ENCODE results near the gene CMTM8. TPM values are rescaled to one million over a fixed set of nuclear protein-coding genes. Genes with fewer than 3 reads are reported as not detected.

CMTM8 gene
- total and polyA plus RNA-seq, 2 experiments from 2014 or later: 19.9 to 24.5 TPM

DNA sequence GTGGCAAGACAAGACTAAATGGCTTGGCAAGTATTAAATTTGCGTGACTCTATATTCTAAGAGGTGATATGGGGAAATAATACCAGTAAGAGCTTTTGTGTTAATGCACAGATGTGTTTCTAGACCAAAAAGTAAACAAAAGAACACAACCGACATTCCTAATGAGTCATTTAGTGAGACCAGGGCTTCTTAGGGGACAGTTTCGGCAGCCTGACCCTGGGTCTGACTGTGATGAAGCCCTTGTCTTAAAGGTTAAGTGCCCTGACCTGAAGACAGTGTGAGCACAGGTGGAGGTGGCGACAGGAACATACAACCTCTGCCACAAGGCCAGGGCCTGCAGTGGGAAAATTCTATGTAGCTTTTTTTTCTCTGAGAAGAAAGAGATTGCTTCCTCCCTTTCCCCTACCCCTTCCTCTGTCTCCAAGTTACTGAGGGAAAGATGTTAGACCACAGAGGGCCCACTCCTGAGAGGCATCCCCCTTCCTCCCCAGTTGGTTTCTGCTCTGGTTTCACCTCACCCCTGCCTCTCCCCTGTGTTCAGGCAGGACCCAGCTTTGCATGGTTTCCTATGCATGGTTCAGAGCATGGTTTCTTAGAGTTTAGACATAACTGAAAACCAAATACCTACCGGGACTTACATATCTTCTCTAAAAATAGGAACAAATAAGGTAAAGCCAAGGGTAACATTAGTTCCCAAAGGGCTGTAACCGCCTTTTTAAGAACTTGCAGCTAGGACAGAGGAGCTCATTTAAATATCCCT lies 128.3 kb downstream of the CMTM8 start (continued):
- TF ChIP-seq, protein P1, sequence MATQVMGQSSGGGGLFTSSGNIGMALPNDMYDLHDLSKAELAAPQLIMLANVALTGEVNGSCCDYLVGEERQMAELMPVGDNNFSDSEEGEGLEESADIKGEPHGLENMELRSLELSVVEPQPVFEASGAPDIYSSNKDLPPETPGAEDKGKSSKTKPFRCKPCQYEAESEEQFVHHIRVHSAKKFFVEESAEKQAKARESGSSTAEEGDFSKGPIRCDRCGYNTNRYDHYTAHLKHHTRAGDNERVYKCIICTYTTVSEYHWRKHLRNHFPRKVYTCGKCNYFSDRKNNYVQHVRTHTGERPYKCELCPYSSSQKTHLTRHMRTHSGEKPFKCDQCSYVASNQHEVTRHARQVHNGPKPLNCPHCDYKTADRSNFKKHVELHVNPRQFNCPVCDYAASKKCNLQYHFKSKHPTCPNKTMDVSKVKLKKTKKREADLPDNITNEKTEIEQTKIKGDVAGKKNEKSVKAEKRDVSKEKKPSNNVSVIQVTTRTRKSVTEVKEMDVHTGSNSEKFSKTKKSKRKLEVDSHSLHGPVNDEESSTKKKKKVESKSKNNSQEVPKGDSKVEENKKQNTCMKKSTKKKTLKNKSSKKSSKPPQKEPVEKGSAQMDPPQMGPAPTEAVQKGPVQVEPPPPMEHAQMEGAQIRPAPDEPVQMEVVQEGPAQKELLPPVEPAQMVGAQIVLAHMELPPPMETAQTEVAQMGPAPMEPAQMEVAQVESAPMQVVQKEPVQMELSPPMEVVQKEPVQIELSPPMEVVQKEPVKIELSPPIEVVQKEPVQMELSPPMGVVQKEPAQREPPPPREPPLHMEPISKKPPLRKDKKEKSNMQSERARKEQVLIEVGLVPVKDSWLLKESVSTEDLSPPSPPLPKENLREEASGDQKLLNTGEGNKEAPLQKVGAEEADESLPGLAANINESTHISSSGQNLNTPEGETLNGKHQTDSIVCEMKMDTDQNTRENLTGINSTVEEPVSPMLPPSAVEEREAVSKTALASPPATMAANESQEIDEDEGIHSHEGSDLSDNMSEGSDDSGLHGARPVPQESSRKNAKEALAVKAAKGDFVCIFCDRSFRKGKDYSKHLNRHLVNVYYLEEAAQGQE (IDR thresholded peaks at IDR 0.05; ENCODE audit: unreplicated experiment): no peak

DNA sequence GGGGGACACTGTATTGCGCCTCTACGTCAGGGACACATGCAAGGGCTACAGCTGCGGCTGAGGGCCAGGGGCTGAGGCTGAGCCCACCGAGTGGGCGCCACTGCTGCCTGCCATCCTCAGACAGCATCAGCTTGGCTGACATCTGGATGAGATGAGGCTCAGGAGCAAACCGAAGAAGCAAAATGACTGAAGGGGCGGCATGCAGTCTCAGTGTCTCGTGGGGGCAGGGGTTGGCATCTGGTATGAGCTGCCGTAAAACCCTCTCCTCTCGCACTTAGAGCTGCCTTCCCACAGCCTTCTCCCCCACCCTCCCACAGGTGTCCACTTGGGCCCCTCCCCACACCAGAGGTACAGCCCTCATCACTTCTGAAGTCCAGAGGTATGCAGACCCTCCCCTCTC lies 129.0 kb downstream of the CMTM8 start:
- no peaks in the 10 kb centered on the region for H3K36me3 ChIP-seq (ENCODE audit: insufficient read depth)
- peaks cover 13% of the 10 kb centered on the region for H3K4me1 ChIP-seq (ENCODE audit: insufficient read depth)
- no peak overlapping the region for H3K4me3 ChIP-seq
- Mint-ChIP-seq H3K36me3 (ENCODE audit: low read depth) (no peaks in the 10 kb centered on the region), H3K4me3 (no peak overlapping the region), H3K27ac (peak overlapping the region; percentile 39; the same call in 1 of the 2 replicates), H3K27me3 (ENCODE audit: insufficient read depth, low read depth, poor library complexity) (no peaks in the 10 kb centered on the region), H3K4me1 (peaks cover 19% of the 10 kb centered on the region), H3K9me3 (no peaks in the 10 kb centered on the region)
- H2AFZ ChIP-seq: no peak overlapping the region
- ATAC-seq: peak; percentile 32
- H4K20me1 ChIP-seq (replicated peaks; ENCODE audit: insufficient read depth): no peaks in the 10 kb centered on the region
- no peaks in the 10 kb centered on the region for H3K9me2 ChIP-seq (ENCODE audit: insufficient read depth)
- 0 out of 2 replicates have a peak, but pooled peaks cover 3% of the 10 kb centered on the region for H3F3A ChIP-seq (replicated peaks; ENCODE audit: low read depth)
- no peak overlapping the region for H3K4me2 ChIP-seq
- H3K79me2 ChIP-seq (replicated peaks; ENCODE audit: insufficient read depth): no peaks in the 10 kb centered on the region
- DNase-seq (ENCODE audit: low spot score): no peak
- H3K27ac ChIP-seq (ENCODE audit: low read depth): no peak overlapping the region
- no peaks in the 10 kb centered on the region for H3K27me3 ChIP-seq (ENCODE audit: insufficient read depth)
- TF ChIP-seq EZH2phosphoT487 (IDR thresholded peaks at IDR 0.05; ENCODE audit: unreplicated experiment) (no peak), STAT1 (IDR thresholded peaks at IDR 0.05; ENCODE audit: unreplicated experiment) (no peak), CREB1 (CRISPR knock-in tag; IDR thresholded peaks at IDR 0.05; ENCODE audit: low read depth) (no peak), ZNF331 (CRISPR knock-in tag; IDR thresholded peaks at IDR 0.05; ENCODE audit: low read depth) (no peak), NANOG (IDR thresholded peaks at IDR 0.05; ENCODE audit: borderline replicate concordance) (no peak), EZH2 (IDR thresholded peaks at IDR 0.05; ENCODE audit: low read depth, unreplicated experiment) (no peak)
- TF ChIP-seq, protein P2, sequence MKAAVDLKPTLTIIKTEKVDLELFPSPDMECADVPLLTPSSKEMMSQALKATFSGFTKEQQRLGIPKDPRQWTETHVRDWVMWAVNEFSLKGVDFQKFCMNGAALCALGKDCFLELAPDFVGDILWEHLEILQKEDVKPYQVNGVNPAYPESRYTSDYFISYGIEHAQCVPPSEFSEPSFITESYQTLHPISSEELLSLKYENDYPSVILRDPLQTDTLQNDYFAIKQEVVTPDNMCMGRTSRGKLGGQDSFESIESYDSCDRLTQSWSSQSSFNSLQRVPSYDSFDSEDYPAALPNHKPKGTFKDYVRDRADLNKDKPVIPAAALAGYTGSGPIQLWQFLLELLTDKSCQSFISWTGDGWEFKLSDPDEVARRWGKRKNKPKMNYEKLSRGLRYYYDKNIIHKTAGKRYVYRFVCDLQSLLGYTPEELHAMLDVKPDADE (IDR thresholded peaks at IDR 0.05): no peak
- TF ChIP-seq, protein P3, sequence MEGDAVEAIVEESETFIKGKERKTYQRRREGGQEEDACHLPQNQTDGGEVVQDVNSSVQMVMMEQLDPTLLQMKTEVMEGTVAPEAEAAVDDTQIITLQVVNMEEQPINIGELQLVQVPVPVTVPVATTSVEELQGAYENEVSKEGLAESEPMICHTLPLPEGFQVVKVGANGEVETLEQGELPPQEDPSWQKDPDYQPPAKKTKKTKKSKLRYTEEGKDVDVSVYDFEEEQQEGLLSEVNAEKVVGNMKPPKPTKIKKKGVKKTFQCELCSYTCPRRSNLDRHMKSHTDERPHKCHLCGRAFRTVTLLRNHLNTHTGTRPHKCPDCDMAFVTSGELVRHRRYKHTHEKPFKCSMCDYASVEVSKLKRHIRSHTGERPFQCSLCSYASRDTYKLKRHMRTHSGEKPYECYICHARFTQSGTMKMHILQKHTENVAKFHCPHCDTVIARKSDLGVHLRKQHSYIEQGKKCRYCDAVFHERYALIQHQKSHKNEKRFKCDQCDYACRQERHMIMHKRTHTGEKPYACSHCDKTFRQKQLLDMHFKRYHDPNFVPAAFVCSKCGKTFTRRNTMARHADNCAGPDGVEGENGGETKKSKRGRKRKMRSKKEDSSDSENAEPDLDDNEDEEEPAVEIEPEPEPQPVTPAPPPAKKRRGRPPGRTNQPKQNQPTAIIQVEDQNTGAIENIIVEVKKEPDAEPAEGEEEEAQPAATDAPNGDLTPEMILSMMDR (conservative IDR thresholded peaks at IDR 0.05; ENCODE audit: low read depth in 2 of 2): no peak
- TF ChIP-seq, protein P1 (IDR thresholded peaks at IDR 0.05; ENCODE audit: unreplicated experiment): no peak
